HEK293 (cell line): ENCODE measurements around the gene TXNRD2.

Source experiments
- CTCF ChIP-seq: fragments of 450-650 bp; formaldehyde crosslinking; IDR thresholded peaks from 2 replicates; pipeline ENCODE4 v1.5.1; 2016; ENCODE audit warnings: missing biosample characterization, missing genetic modification characterization
- YY1 ChIP-seq: fragments of 450-650 bp; formaldehyde crosslinking; IDR thresholded peaks from 2 replicates; pipeline ENCODE4 v1.5.1; 2018; ENCODE audit warnings: missing biosample characterization, missing genetic modification characterization
- ZNF274 ChIP-seq, 2 experiments: fragments of 200-500 bp in 1 of 2; fragments of 450-650 bp in 1 of 2; sonication (Bioruptor generic) in 1 of 2; formaldehyde crosslinking in 1 of 2; IDR thresholded peaks; 2 replicates each; pipeline versions ENCODE4 v1.5.1 to v1.6.1; 2014 to 2016; ENCODE audit warnings: borderline replicate concordance in 1 of 2, inconsistent platforms in 1 of 2, low read length in 1 of 2, missing biosample characterization in 1 of 2, missing genetic modification characterization in 1 of 2
- ZNF280D ChIP-seq: fragments of 450-650 bp; formaldehyde crosslinking; IDR thresholded peaks from 2 replicates; pipeline ENCODE4 v1.5.1; 2016; ENCODE audit warnings: missing biosample characterization, missing genetic modification characterization
- ZNF501 ChIP-seq: fragments of 450-650 bp; formaldehyde crosslinking; IDR thresholded peaks from 2 replicates; pipeline ENCODE4 v1.5.1; 2016; ENCODE audit warnings: missing biosample characterization, missing genetic modification characterization
- ZNF670 ChIP-seq: fragments of 450-650 bp; formaldehyde crosslinking; IDR thresholded peaks from 2 replicates; pipeline ENCODE4 v1.5.1; 2016; ENCODE audit warnings: missing biosample characterization, missing genetic modification characterization, low read depth
- ZNF776 ChIP-seq: fragments of 450-650 bp; formaldehyde crosslinking; IDR thresholded peaks from 2 replicates; pipeline ENCODE4 v1.5.0; 2017; ENCODE audit warnings: missing biosample characterization, missing genetic modification characterization, borderline replicate concordance

- TF ChIP-seq CTCF (tag by site-specific recombination) = no peak
- TF ChIP-seq ZNF274 (IDR thresholded peaks at IDR 0.05; ENCODE audit: low read length) = no peak
- no peak for TF ChIP-seq ZNF274 (tag by site-specific recombination; IDR thresholded peaks at IDR 0.05; ENCODE audit: borderline replicate concordance)
- TF ChIP-seq ZNF776 (tag by site-specific recombination) = no peak
- TF ChIP-seq ZNF501 (tag by site-specific recombination) = no peak
- TF ChIP-seq ZNF670 (tag by site-specific recombination) = no peak
- no peak for TF ChIP-seq ZNF280D (tag by site-specific recombination)
- no peak for TF ChIP-seq YY1 (tag by site-specific recombination)
These were observed 28.4 kb upstream of the TXNRD2 start for GRCh38 chr22:19970031-19970478.
